HG03060 (cell line): Measurements from ENCODE around the gene RBCK1.
"Not testable (repeated sequence)": the region's sequence is repeated elsewhere in the genome, so short reads cannot be mapped to it uniquely, and the experiment has no call there.

Experiments used
- ATAC-seq: cut with Tn5 transposase; IDR thresholded peaks from one replicate; pipeline ENCODE4 v1.9.1; 2021; ENCODE audit warnings: low read depth, moderate number of reproducible peaks; ENCODE audit not compliant: unreplicated experiment

RBCK1 gene

GRCh38 chr20:375265-375889, 32.7 kb upstream of the RBCK1 start:
- no peak for ATAC-seq

DNA sequence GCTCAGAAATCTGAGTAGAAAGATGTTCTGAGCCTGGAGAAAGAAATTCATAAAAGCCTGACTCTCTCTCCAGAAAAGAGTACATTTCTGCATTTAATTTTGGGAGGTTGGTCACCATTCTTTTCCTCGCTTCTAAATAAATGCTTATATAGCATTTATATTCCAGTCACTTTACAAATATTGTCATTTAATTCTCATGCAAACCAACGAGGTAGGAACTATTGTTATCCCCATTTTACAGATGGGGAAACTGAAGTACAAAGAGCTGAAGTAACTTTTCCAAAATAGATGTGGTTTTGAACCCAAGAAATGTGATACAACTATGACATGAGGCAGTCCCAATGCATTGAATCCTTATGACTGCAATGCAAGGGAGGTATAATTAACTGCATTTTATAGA, 32.0 kb upstream of the RBCK1 start:
- ATAC-seq = no peak

DNA sequence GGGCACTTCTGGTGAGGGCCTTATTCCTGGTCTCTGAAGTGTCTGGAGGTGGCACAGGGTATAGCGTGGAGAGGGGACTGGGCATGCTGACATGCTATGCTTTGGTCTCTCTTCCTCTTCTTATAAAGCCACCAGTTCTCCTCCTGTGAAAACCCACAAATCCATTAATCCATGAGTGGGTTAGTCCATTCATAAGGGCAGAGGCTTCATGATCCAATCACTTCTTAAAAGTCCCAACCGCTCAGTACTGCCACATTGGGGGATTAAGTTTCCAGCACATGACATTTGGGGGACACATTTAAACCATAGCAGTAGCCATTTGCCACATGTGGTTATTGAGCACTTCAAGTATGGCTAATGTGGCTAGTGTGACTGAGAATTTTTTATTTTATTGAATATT, 31.3 kb upstream of the RBCK1 start:
- ATAC-seq = no peak

DNA sequence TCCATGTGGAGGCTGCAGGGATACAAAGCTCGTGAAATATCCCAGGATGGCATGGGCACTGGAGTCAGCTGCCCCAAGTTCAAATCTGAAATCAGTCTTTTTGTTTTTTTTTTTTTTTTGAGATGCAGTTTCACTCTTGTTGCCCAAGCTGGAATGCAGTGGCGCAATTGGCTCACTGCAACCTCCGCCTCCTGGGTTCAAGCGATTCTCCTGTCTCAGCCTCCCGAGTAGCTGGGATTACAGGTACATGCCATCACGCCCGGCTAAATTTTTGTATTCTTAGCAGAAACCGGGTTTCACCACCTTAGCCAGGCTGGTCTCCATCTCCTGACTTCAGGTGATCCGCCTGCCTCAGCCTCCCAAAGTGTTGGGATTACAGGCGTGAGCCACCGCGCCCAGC, 30.5 kb upstream of the RBCK1 start:
- ATAC-seq = not testable (repeated sequence)

DNA sequence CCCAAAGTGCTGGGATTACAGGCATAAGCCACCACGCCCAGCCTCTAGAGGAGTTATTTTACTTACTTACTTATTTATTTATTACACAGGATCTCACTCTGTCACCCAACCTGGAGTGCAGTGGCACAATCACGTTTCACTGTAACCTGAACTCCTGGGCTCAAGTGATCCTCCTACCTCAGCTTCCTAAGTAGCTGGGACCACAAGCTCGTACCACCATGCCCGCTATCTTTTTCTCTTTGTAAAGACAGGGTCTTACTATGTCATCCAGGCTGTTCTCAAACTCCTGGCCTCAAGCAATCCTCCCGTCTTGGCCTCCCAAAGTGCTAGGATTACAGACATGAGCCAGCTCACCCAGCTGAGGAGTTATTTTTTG, 29.1 kb upstream of the RBCK1 start:
- ATAC-seq = no peak

DNA sequence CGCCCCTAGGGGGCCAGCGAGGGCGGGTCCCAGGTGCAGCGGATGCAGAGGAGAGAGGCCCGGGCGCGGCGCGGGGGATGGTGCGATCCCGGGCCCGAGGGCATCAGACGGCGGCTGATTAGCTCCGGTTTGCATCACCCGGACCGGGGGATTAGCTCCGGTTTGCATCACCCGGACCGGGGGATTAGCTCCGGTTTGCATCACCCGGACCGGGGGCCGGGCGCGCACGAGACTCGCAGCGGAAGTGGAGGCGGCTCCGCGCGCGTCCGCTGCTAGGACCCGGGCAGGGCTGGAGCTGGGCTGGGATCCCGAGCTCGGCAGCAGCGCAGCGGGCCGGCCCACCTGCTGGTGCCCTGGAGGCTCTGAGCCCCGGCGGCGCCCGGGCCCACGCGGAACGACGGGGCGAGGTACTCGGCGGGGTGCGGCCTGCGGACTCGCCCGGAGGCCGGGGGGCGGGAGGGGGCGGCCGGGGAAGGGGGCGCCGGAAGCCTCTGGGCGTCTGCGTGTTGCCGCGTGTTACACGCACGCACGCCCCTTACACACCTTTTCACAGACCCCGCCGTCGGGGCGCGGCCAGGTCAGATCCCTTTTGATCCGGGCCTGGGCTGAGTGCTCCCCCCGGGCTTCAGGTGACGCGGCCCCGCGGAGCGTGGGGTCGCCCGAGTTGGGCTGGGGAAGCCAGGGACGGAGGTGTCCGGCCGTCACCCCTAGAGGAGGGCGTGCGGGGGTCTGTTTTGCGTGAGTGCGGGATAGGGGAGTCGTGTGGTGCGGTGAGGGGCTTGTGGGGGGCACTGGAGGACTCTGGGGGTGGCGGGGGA, 27.1 kb upstream of the RBCK1 start:
- no peak for ATAC-seq

DNA sequence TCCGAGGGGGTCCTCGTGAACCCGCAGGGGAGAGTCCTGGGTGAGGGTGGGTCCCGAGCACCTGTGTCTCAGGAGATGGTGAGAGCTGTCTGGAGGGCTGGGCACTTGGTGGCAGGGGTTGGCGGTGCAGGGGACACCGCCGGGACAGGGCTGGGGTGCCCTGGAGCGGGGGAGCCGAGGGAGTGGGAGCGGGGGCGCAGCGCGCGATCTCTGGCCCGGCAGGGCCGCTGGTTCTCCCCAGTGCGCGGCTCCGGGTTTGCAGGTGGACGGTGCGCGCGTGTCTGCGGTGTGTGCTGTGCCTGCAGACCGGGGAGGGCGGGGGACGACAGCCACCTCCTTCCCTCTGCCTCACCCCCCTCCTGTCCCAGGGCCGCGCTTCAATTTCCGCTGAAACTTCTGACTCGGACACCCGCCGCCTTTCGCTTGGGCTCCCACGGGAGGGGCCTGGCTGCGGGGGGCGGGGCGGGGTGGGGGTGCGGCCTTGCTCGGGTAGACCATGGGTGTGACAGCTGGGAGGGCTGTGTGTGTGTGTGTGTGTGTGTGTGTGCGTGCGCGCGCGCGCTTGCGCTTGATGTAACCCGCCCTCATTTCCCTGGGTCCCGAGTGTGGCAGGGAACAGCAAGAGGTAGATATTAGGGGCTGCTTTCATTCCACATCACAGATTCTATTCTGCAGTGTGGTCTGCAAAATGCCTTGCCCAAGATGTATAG, 26.4 kb upstream of the RBCK1 start:
- ATAC-seq = no peak

DNA sequence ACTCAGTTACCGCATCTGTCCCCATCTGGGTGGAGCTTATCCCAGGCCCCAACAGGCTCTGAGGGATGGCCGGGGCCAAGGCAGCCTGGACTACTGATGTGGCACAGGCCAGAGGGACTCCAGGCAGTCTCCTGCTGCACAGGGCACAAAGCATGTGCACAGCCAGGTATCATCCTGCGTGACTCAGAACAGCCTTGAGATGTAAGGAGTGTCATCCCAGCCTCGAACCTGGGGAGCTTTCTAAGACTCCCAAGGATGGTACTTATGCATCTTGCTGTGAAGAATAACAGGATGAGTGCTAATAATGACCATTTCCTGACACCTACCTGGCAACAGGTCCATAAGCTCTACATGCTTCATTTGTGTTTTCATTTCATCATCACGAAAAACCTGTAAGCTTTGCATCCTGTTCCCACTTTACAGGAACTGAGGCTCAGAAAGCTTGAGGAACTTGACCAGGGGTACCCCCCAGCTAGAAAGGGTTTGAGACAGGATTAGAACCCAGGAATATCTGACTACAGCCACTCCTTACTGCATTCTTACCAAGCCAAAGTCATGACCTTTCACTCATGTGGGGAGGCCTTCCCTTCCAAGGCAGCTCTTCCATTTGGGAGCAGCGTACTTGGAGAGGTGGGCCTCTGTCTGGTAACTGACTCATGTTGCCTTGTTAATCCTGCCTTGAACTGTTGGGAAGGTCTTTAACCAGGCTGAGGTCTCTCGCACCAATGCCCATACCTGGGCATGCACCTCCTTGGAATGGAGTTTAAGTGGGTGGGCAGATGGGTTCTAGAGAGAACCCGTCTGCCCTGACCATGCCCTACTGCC, 25.6 kb upstream of the RBCK1 start:
- no peak for ATAC-seq

DNA sequence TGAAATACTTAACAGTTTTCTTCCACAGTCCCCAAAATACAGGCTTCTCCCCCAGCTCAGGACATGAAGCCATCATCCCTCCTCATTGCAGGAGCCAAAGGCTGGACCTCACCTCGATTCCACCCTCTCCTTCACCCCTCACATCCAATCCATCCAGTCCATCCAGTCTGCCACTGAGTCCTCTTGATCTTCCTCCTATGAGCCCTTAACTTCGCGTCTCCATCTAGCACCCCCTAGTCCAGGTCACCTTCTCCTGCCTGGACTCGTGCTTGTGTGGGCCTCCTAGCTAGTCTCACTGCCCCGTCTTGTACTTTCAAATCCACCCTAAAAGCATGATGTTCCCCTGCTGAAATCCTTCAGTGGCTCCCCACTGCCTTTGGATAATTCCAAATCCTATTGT, 24.2 kb upstream of the RBCK1 start:
- ATAC-seq = no peak

DNA sequence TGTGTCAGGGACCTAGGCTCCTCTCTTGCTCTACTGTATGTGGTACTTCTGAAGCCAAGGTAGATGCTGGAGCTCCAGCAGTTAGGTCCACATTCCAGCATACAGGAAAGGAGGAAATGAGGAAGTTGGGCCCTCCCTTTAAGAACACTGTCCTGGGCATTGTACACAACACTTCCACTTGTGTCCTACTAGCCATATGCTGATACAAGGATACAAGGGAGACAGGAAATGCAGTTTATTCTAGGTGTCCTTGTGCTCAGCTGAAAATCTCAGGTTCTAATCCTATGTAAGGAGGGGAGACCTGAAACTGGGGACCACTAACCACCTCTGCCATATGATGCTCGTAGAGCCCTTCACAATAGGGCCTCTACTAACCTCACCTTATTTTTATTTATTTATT, 23.4 kb upstream of the RBCK1 start:
- ATAC-seq = no peak

DNA sequence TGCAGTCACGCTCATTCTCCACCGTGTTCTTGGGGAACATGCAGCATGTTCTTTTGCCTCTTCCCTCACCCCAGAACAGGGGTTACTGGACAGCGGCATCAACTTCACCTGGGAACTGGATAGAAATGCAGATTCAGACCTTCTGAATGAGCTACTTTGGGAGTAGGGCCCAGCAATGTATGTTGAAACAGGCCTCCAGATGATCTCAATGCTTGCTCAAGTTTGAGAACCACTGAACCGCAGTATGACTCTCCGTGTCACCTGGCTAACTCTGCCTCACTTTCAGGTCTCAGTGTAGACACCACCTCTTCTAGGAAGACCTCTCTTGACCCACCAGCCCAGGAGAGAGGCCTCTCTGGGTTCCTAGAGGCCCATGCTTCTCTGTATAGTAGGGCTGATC, 22.7 kb upstream of the RBCK1 start:
- no peak for ATAC-seq

- ATAC-seq = not testable (repeated sequence)
Measured at GRCh38 chr20:386634-387033, 21.5 kb upstream of the RBCK1 start.

- ATAC-seq = no peak
Measured at GRCh38 chr20:387520-387919, 20.6 kb upstream of the RBCK1 start.

DNA sequence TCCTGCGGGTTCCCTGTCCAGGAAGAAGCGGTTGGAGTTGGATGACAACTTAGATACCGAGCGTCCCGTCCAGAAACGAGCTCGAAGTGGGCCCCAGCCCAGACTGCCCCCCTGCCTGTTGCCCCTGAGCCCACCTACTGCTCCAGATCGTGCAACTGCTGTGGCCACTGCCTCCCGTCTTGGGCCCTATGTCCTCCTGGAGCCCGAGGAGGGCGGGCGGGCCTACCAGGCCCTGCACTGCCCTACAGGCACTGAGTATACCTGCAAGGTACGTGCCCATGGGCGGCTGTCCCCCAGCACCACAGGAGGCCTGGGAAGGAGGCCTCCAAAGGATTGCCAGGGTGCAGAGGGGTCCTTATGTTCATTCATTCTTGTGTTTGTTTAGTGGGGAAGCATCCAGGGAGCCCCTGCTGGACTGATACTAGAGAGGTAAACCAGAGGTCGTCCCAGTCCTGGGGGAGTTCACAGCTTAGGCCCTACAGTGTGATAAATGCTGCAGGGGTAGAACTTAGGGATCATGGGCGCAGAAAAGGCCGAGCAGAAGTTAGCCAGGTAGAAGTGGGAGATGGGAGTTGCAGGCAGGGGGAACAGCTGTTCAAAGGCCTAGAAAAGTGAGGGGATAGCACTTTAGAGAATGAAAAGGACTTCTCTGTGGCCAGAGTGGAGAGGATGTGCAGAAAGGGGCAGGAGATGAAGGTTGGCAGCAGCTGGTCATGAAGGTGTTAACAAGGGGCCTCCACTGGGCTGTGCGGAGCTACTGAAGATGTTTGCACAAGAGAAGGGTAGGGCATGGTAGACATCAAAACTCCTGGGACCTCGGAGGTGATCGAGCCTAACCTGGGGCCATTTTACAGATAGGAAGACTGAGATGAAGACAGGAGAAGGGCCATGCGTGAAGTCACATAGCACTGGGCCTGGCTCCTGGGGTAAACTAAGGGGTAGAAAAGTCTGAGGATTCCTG, 19.8 kb upstream of the RBCK1 start:
- no peak for ATAC-seq

GRCh38 chr20:389220-389619, 18.9 kb upstream of the RBCK1 start:
- ATAC-seq = no peak

DNA sequence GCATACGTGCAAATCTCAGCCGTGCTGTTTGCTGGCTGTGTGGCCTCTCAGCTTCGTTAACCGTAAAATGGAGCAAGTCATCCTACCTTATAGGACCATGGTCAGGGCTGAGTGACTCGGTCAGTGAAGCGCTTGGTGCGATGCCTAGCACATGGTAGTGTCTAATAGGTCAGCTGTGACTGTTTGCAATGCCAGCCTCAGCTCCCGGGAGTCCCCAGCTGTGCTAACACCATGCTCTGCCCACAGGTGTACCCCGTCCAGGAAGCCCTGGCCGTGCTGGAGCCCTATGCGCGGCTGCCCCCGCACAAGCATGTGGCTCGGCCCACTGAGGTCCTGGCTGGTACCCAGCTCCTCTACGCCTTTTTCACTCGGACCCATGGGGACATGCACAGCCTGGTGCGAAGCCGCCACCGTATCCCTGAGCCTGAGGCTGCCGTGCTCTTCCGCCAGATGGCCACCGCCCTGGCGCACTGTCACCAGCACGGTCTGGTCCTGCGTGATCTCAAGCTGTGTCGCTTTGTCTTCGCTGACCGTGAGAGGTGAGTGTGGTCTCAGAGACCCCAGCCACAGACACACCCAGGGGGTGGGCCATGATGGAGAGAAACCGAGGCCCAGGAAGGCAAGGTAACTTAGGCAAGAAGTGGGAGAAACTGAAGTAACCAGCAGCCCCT, 16.9 kb upstream of the RBCK1 start:
- ATAC-seq = no peak

DNA sequence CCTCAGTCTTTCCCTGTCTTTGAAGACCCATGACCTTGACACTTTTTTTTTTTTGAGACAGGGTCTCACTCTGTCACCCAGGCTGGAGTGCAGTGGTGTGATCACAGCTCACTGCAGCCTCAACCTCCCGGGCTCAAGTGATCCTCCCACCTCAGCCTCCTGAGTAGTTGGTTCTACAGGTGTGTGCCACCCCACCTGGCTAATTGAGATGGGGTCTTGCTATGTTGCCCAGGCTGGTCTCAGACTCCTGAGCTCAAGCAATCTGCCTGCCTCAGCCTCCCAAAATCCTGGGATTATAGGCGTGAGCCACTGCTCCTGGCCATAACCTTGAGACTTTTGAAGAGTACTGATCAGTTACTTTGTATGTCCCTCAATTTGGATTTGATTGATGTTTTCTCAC, 14.8 kb upstream of the RBCK1 start:
- ATAC-seq = not testable (repeated sequence)

- ATAC-seq = no peak
Measured at GRCh38 chr20:396252-396618, 11.9 kb upstream of the RBCK1 start.
